ENCODE data around the gene IRF3.
"Not testable (repeated sequence)": the region's sequence is repeated elsewhere in the genome, so short reads cannot be mapped to it uniquely, and the experiment has no call there.

The IRF3 gene

DNA sequence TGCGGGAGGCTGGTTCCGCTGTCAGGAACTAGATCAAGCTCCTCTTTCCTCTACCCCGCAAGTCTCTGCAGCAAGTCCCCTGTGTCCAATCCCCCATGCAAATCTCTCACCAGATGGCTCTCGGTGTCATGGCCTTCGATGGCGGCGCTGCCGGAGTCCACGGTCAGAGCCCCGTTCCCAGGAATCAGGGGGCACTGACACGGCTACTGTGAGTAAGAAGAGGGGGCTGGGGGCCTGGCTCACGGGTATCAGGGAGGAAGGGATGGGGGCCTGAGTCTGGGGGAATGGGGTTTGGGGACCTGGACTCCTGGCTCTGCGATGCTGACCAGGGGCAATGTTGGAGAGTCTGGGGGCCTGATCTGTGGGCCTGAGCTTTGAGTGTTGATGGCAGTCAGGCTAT lies 19.7 kb downstream of the IRF3 start:
- no peak for DNase-seq (ENCODE audit: low spot score)

GRCh38 chr19:49645592-49645991 lies 20.1 kb downstream of the IRF3 start:
- DNase-seq (ENCODE audit: low spot score) = no peak

GRCh38 chr19:49643466-49643865 lies 22.2 kb downstream of the IRF3 start:
- DNase-seq (ENCODE audit: low spot score) = no peak

- DNase-seq (ENCODE audit: low spot score) = no peak
These were observed 23.1 kb downstream of the IRF3 start for GRCh38 chr19:49642492-49643035.

DNA sequence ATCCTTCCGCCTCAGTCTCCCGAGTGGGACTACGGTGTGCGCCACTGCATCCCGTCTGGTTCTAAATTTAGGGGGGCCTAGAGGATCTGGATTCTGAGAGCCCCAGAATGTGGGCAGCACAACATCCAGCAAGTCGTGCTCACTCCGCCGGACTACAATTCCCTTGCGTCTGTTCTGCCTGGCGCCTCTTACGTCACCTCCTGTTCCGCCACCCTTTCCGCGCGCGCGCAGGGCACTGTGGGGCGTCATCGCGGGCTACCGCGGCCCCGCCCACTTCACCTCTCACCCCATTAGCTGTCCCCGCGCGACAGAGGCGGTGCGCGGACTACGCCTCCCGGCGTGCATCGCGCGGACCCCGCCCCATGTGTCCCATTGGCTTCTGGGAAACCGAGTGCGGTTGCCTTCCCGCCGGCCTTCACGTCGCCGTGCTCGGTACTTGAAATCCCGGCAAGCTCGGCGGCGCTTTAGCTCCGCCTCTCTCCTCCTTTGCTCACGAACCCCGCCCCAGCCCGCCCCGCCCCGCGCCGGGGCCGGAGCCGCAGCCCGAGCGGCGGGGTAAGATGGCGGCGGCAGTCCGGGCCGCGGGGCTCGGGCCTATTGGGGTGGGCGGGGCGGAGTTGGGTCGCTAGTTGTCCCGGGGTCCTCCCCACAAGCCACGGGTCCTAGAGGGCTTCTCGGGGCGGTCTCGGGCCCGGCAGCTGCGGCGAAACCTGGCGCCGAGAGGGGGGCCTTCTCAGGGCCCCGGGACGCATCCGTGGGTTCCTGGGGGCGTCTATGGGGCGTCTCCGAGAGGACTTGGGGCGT lies 23.8 kb downstream of the IRF3 start, which contains the start of gene SCAF1:
Gene SCAF1, plus strand, starts transcription at position 522 of the 804 bp plus-strand sequence. CDS start 2,818 bp downstream, outside the sequence.
- peak; percentile 99 for DNase-seq (ENCODE audit: low spot score)

GRCh38 chr19:49640113-49640898 lies 25.4 kb downstream of the IRF3 start, which contains the start of gene RRAS:
TSS of gene RRAS (minus strand) at chr19:49640143. CDS start at chr19:49640098, 45 bp downstream.
- DNase-seq (ENCODE audit: low spot score) = peak; percentile 100

DNA sequence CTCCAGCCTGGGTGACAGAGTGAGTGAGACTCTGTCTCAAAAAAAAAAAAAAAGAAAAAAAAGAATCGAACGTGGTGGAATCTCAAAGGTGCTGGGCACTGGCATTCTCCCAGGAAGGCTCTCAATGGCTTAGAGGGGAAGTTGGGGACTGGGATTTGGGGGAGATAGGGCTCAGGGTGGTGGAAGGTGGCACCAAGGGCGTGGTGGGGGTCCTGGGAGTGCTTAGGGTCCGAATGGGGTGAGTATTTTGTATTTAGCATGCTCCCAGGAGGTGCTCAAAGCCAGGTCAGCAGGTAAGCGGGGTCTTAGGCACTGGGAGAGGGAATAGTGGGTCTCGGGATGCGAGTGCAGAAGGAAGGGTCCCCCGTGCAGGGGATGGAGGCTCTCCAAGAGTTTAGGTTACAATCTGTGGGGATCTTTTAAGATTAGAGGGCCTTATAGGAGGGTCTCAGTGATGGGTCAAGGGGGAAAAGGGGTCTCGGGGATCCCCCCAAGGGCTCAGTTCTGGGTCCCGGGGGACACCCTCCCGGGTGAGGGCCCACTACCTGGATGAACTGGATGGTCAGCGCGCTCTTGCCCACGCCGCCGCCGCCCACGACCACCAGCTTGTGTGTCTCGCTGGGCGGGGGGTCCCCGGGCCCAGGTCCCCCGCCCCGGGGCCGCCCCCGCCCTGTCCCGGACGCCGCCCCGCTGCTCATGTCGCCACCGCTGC lies 26.1 kb downstream of the IRF3 start:
- no peak for DNase-seq (ENCODE audit: low spot score)

DNA sequence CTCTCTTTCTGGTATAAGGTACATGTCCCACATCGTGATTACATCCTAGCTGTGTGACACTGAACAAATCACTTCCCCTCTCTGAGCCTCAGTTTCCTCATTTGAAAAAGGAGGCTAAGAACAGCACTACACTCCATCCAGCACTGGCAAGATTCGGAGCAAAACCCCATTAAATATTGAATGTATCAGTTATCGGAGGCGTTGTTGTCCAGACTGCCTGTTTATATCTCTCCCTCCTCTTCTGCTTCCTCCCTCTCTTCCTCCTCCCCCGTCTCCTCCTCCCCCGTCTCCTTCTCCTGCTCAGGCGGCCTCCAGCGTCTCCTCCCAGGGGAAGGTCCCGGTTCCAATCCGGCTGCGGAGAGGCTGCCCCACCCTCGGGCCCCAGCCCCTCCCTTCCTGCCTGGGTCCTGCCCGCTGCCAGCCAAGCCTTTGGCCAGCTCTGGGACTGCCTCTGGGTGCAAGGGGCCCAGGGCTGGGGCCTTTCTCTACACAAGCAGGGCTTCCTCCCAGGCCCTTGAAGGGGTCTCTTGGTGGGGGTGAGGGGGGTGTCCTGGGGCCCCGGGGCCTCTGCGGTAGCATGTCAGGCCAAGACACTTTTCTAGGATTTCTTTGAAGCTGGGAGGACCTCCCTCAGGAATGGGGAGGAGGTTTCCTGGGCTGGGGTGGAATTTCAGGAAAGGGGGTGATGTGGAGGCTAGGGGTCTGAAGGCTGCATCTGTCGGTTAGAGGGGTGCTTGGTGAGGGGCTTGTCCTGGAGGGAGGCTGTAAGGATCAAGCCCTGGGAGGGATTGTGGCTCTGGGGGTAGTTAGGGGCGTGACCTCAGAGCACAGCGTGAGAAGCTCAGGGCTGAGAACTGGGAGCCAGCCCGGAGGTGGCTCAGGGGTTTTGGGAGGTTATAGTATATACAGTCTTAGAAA lies 27.6 kb downstream of the IRF3 start:
- DNase-seq (ENCODE audit: low spot score) = peak; percentile 32

- DNase-seq (ENCODE audit: low spot score) = no peak
These were observed 29.3 kb downstream of the IRF3 start for GRCh38 chr19:49636233-49636932.

GRCh38 chr19:49635530-49636232 lies 30.0 kb downstream of the IRF3 start:
- no peak for DNase-seq (ENCODE audit: low spot score)

DNA sequence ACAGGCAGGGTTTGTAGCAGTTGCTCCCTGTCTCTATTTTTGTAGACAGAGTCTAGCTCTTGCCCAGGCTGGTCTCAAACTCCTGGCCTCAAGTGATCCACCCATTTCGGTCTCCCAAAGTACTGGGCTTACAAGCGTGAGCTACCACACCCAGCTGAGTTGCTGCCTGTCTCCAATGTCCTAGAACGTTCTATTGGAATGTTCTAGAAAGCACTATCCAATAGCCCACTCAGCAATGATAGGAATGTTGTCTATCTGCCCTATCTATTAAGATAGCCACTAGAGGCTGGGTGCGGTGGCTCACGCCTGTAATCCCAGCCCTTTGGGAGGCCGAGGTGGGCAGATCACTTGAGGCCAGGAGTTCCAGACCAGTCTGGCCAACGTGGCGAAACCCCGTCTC lies 32.4 kb downstream of the IRF3 start:
- DNase-seq (ENCODE audit: low spot score) = not testable (repeated sequence)

GRCh38 chr19:49632576-49632975 lies 33.1 kb downstream of the IRF3 start:
- no peak for DNase-seq (ENCODE audit: low spot score)

- DNase-seq (ENCODE audit: low spot score) = no peak
These were observed 34.0 kb downstream of the IRF3 start for GRCh38 chr19:49631610-49632192.

GRCh38 chr19:49631014-49631588 lies 34.6 kb downstream of the IRF3 start:
- no peak for DNase-seq (ENCODE audit: low spot score)

- no peak for DNase-seq (ENCODE audit: low spot score)
These were observed 36.0 kb downstream of the IRF3 start for GRCh38 chr19:49629659-49630058.

DNA sequence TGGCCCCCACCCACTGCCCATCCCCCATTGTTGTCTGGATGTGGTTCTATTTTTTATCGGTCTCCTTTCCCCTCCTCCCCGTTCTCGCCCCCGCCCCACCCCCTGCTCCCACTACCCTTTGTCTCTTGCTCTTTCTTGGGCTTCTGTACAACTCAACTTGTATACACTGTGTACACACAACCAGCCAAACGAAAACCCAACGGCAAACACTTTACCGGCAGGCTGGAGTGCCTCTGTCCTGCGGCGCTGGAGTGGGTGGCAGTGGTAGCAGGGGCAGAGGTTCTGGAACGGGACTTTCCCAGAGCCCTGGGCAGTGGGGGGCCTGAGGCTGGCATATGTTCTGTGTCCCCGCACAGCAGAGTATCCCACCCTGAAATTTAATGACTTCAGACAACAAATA lies 39.4 kb downstream of the IRF3 start:
- DNase-seq (ENCODE audit: low spot score) = no peak

DNA sequence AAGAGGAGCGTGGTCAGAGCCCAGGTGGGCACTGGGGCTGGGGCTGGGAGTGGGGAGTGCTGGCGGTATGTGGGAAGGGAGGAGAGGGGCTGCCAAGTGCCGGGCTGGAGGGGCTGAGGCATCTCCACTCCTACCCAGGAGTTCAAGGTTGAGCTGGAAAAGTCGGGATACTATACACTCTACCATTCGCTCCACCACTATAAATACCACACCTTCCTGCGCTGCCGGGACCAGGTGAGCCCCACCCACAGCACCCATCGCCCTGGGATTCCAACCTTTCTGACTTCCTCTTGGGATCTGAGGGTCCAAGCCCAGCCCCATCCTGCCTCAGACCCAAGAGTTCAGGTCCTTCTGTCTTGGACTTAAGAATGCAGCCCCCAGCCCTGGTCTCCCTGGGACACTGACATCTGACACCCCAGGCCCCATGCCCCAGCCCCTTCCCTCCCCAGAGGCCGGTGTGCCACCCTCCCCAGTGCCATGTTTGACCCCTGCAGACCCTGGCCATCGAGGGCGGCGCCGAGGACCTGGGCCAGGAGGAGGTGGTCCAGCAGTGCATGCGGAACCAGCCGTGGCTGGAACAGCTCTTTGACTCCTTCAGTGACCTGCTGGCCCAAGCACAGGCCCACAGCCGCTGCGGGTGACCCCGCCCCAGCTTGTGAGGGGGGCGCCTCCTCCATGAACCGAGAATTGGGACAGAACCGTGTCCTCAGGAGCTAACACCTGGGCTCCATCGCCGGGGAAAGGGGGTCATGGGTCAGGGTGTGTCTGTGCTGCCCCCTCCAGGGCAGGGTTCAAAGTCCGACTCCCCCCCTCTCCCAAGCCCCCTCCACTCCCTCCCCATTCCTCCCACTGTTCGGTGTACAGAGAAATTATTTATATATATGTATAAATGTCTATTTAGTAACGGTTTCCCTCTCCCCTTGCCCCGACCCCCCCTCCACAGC lies 40.4 kb downstream of the IRF3 start:
- no peak for DNase-seq (ENCODE audit: low spot score)

DNA sequence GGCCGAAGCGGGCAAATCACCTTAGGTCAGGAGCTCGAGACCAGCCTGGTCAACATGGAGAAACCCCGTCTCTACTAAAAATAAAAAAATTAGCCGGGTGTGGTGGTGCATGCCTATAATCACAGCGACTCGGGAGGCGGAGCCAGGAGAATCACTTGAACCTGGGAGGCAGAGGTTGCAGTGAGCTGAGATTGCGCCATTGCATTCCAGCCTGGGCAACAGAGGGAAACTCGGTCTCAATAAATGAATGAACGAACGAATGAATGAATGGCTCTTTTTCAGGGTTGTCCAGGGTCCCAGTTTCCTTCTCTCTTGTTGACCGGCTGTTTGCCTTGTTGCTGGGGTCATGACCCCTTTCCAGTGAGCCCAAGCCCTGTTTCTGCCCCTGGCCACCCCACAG lies 47.8 kb downstream of the IRF3 start:
- DNase-seq (ENCODE audit: low spot score) = not testable (repeated sequence)
